Neural cell (in vitro differentiated cells): Measurements from ENCODE around the gene CPM. TPM values are rescaled to one million over a fixed set of nuclear protein-coding genes. Genes with fewer than 3 reads are reported as not detected.

Experiments used
- H2AFZ ChIP-seq: fragments of 200-600, 300-800 bp; sonication (generic), shearing (Covaris generic); 2 replicates; pipeline ENCODE4 v1.6.0; 2014; ENCODE audit warnings: low read depth, mild to moderate bottlenecking, antibody characterized with exemption, low read length, moderate library complexity
- H3F3A ChIP-seq: fragments of 200-600 bp; shearing (Covaris generic); 2 replicates; pipeline ENCODE4 v1.6.1; 2016; ENCODE audit warnings: mild to moderate bottlenecking, moderate library complexity, mixed read lengths, antibody characterized with exemption, low read length; ENCODE audit not compliant: insufficient read depth, poor library complexity, severe bottlenecking
- H3K27ac ChIP-seq: fragments of 200-600, 300-800 bp; sonication (generic), shearing (Covaris generic); 2 replicates; pipeline ENCODE4 v1.5.1; 2014; ENCODE audit warnings: mild to moderate bottlenecking, low read length, moderate library complexity
- H3K27me3 ChIP-seq: fragments of 300-800, 200-600 bp; sonication (generic), shearing (Covaris generic); 2 replicates; pipeline ENCODE4 v1.6.0; 2014; ENCODE audit warnings: mild to moderate bottlenecking, low read depth, low read length, moderate library complexity; ENCODE audit not compliant: insufficient read depth
- H3K36me3 ChIP-seq: fragments of 300-800, 200-600 bp; sonication (generic), shearing (Covaris generic); 2 replicates; pipeline ENCODE4 v1.5.1; 2014; ENCODE audit warnings: mild to moderate bottlenecking, antibody characterized with exemption, low read length, moderate library complexity; ENCODE audit not compliant: insufficient read depth
- H3K4me2 ChIP-seq: fragments of 300-800, 200-600 bp; sonication (generic), shearing (Covaris generic); 2 replicates; pipeline ENCODE4 v1.6.0; 2014; ENCODE audit warnings: mild to moderate bottlenecking, low read length
- H3K4me3 ChIP-seq: fragments of 300-800, 200-600 bp; sonication (generic), shearing (Covaris generic); 2 replicates; pipeline ENCODE4 v1.5.1; 2014; ENCODE audit warnings: mild to moderate bottlenecking, low read length, moderate library complexity
- H3K79me2 ChIP-seq: fragments of 200-600 bp; shearing (Covaris generic); replicated peaks from 2 replicates; pipeline ENCODE4 v1.6.0; 2014; ENCODE audit warnings: mild to moderate bottlenecking, low read length, moderate library complexity; ENCODE audit not compliant: insufficient read depth
- H3K9ac ChIP-seq: fragments of 300-800, 200-600 bp; sonication (generic), shearing (Covaris generic); 2 replicates; pipeline ENCODE4 v1.6.1; 2016; ENCODE audit warnings: mild to moderate bottlenecking, low read length, mixed read lengths
- H3K9me2 ChIP-seq: fragments of 200-600 bp; shearing (Covaris generic); 2 replicates; pipeline ENCODE4 v1.6.1; 2016; ENCODE audit warnings: mild to moderate bottlenecking, low read length, mixed read lengths; ENCODE audit not compliant: insufficient read depth
- H3K9me3 ChIP-seq: fragments of 200-600, 300-800 bp; sonication (generic), shearing (Covaris generic); 2 replicates; pipeline ENCODE4 v1.6.1; 2016; ENCODE audit warnings: mild to moderate bottlenecking, mixed run types, low read length, moderate library complexity, mixed read lengths
- H4K20me1 ChIP-seq: fragments of 200-600 bp; shearing (Covaris generic); 2 replicates; pipeline ENCODE4 v1.6.1; 2016; ENCODE audit warnings: mild to moderate bottlenecking, mixed run types; ENCODE audit not compliant: insufficient read depth
- CTCF ChIP-seq: fragments of 450-650 bp; IDR thresholded peaks from 2 replicates; pipeline ENCODE4 v1.5.1; 2014; ENCODE audit warnings: antibody characterized with exemption, mild to moderate bottlenecking, moderate library complexity; ENCODE audit not compliant: poor library complexity, severe bottlenecking
- EP300 ChIP-seq: fragments of 450-650 bp; conservative IDR thresholded peaks from 2 replicates; pipeline ENCODE4 v1.6.1; 2014; ENCODE audit warnings: antibody characterized with exemption, mild to moderate bottlenecking, moderate library complexity; ENCODE audit not compliant: poor library complexity, severe bottlenecking
- EZH2 ChIP-seq: fragments of 200-600, 300-800 bp; shearing (Covaris generic), sonication (generic); IDR thresholded peaks from 2 replicates; pipeline ENCODE4 v1.6.1; 2014; ENCODE audit warnings: antibody characterized with exemption, low read length, borderline replicate concordance, mild to moderate bottlenecking; ENCODE audit not compliant: insufficient read depth, poor library complexity, severe bottlenecking
- MXI1 ChIP-seq: fragments of 450-650 bp; conservative IDR thresholded peaks from 2 replicates; pipeline ENCODE4 v1.6.1; 2014; ENCODE audit warnings: antibody characterized with exemption, mild to moderate bottlenecking; ENCODE audit not compliant: poor library complexity, severe bottlenecking
- POLR2AphosphoS5 ChIP-seq: IDR thresholded peaks from 2 replicates; pipeline ENCODE4 v1.6.1; 2012
- RAD21 ChIP-seq: fragments of 450-650 bp; conservative IDR thresholded peaks from 2 replicates; pipeline ENCODE4 v1.6.1; 2014; ENCODE audit warnings: antibody characterized with exemption, mild to moderate bottlenecking, moderate library complexity
- REST ChIP-seq: IDR thresholded peaks from 2 replicates; pipeline ENCODE4 v1.6.1; 2012; ENCODE audit warnings: borderline replicate concordance
- SMC3 ChIP-seq: fragments of 450-650 bp; conservative IDR thresholded peaks from 2 replicates; pipeline ENCODE4 v1.6.1; 2014; ENCODE audit warnings: antibody characterized with exemption, mild to moderate bottlenecking, moderate library complexity; ENCODE audit not compliant: poor library complexity
- TAF1 ChIP-seq: IDR thresholded peaks from 2 replicates; pipeline ENCODE4 v1.6.1; 2012; ENCODE audit warnings: low read depth
- polyA plus RNA-seq: library from polyadenylated mRNA; depleted of rRNA; stranded (reverse); fragments of >200 nt; gene quantifications from 2 replicates; pipeline ENCODE4 v1.2.3, GENCODE V29; 2014

Gene CPM
- polyA plus RNA-seq, 1 donor from 2014 or later = not detected

GRCh38 chr12:68815928-68816800 lies 116.8 kb downstream of the CPM start:
- TF ChIP-seq TAF1 = no peak
- no peak for TF ChIP-seq MXI1
- no peak for TF ChIP-seq REST
- no peak for TF ChIP-seq EP300
- TF ChIP-seq CTCF = no peak
- no peak for TF ChIP-seq SMC3
- no peak for TF ChIP-seq POLR2AphosphoS5
- no peak for TF ChIP-seq EZH2
- no peak for TF ChIP-seq RAD21
- H3K4me2 ChIP-seq = no peak overlapping the region
- H3K9me3 ChIP-seq = no peaks in the 10 kb centered on the region
- H3K9ac ChIP-seq = no peak overlapping the region
- H4K20me1 ChIP-seq = no peaks in the 10 kb centered on the region
- H3K27me3 ChIP-seq = no peaks in the 10 kb centered on the region
- no peaks in the 10 kb centered on the region for H3F3A ChIP-seq
- H3K4me3 ChIP-seq = no peak overlapping the region
- H3K79me2 ChIP-seq = peaks cover 20% of the 10 kb centered on the region
- H2AFZ ChIP-seq = no peak overlapping the region
- no peak overlapping the region for H3K27ac ChIP-seq
- peaks cover 9% of the 10 kb centered on the region for H3K36me3 ChIP-seq
- no peaks in the 10 kb centered on the region for H3K9me2 ChIP-seq

- Histone ChIP-seq H3K4me3 (no peak overlapping the region), H4K20me1 (no peaks in the 10 kb centered on the region), H3K9me2 (no peaks in the 10 kb centered on the region), H3K9me3 (no peaks in the 10 kb centered on the region), H2AFZ (no peak overlapping the region), H3K27ac (no peak overlapping the region), H3K9ac (no peak overlapping the region), H3K79me2 (peaks cover 27% of the 10 kb centered on the region), H3F3A (no peaks in the 10 kb centered on the region), H3K4me2 (no peak overlapping the region), H3K36me3 (peaks cover 6% of the 10 kb centered on the region), H3K27me3 (no peaks in the 10 kb centered on the region)
- TF ChIP-seq RAD21 = no peak
- TF ChIP-seq CTCF = no peak
- no peak for TF ChIP-seq TAF1
- no peak for TF ChIP-seq EP300
- no peak for TF ChIP-seq EZH2
- no peak for TF ChIP-seq REST
- no peak for TF ChIP-seq SMC3
- no peak for TF ChIP-seq MXI1
- TF ChIP-seq POLR2AphosphoS5 = no peak
Measured at GRCh38 chr12:68815232-68815927, 117.6 kb downstream of the CPM start.
